GM23338 (cell line): ENCODE measurements around the gene CHORDC1. TPM values are rescaled to one million over a fixed set of nuclear protein-coding genes. Genes with fewer than 3 reads are reported as not detected.

ENCODE experiments used
- ATAC-seq: fragments of 200-7000 bp; cut with Tn5 transposase; 3 replicates; pipeline ENCODE4 v1.9.1; 2020
- DNase-seq: peaks from one replicate; pipeline ENCODE4 v3.0.0-alpha.2; 2015; ENCODE audit warnings: low spot score
- H2AFZ ChIP-seq: fragments of 200-600 bp; sonication (generic); 2 replicates; pipeline ENCODE4 v1.8.0; 2016; ENCODE audit warnings: antibody characterized with exemption, mild to moderate bottlenecking, moderate library complexity
- H3F3A ChIP-seq: fragments of 200-600 bp; sonication (generic); replicated peaks from 2 replicates; pipeline ENCODE4 v1.8.0; 2017; ENCODE audit warnings: antibody characterized with exemption, mixed run types, low read depth
- H3K27ac ChIP-seq: fragments of 200-600 bp; sonication (generic); 2 replicates; pipeline ENCODE4 v1.6.1; 2016; ENCODE audit warnings: low read depth
- H3K27me3 ChIP-seq: fragments of 200-600 bp; sonication (generic); 2 replicates; pipeline ENCODE4 v1.8.0; 2016; ENCODE audit warnings: mild to moderate bottlenecking, mixed run types, moderate library complexity; ENCODE audit not compliant: insufficient read depth
- H3K36me3 ChIP-seq: fragments of 200-600 bp; sonication (generic); 2 replicates; pipeline ENCODE4 v1.8.0; 2016; ENCODE audit warnings: mild to moderate bottlenecking; ENCODE audit not compliant: insufficient read depth
- H3K4me1 ChIP-seq: fragments of 200-600 bp; sonication (generic); 2 replicates; pipeline ENCODE4 v1.8.0; 2016; ENCODE audit warnings: mild to moderate bottlenecking, moderate library complexity; ENCODE audit not compliant: insufficient read depth
- H3K4me2 ChIP-seq: fragments of 200-600 bp; sonication (generic); 2 replicates; pipeline ENCODE4 v1.7.1; 2017; ENCODE audit warnings: mixed run types
- H3K4me3 ChIP-seq: fragments of 200-600 bp; sonication (generic); 2 replicates; pipeline ENCODE4 v1.6.1; 2016; ENCODE audit warnings: mixed run types
- H3K79me2 ChIP-seq: fragments of 200-600 bp; sonication (generic); replicated peaks from 2 replicates; pipeline ENCODE4 v1.8.0; 2017; ENCODE audit warnings: mild to moderate bottlenecking; ENCODE audit not compliant: insufficient read depth
- H3K9me2 ChIP-seq: fragments of 200-600 bp; sonication (generic); 2 replicates; pipeline ENCODE4 v1.8.0; 2017; ENCODE audit not compliant: insufficient read depth
- H4K20me1 ChIP-seq: fragments of 200-600 bp; sonication (generic); replicated peaks from 2 replicates; pipeline ENCODE4 v1.8.0; 2017; ENCODE audit warnings: mild to moderate bottlenecking; ENCODE audit not compliant: insufficient read depth
- H3K27ac Mint-ChIP-seq: 2 replicates; pipeline ENCODE4 v1.8.0; 2020; ENCODE audit warnings: inconsistent platforms, mild to moderate bottlenecking, moderate library complexity, mixed read lengths
- H3K27me3 Mint-ChIP-seq: 3 replicates; pipeline ENCODE4 v1.8.0; 2022; ENCODE audit warnings: low read depth, mild to moderate bottlenecking, moderate library complexity, mixed read lengths, inconsistent platforms; ENCODE audit not compliant: insufficient read depth, poor library complexity
- H3K36me3 Mint-ChIP-seq: 3 replicates; pipeline ENCODE4 v1.8.0; 2021; ENCODE audit warnings: low read depth, mild to moderate bottlenecking, inconsistent platforms, moderate library complexity, mixed read lengths
- H3K4me1 Mint-ChIP-seq: 3 replicates; pipeline ENCODE4 v1.8.0; 2020; ENCODE audit warnings: mild to moderate bottlenecking, inconsistent platforms, mixed read lengths
- H3K4me3 Mint-ChIP-seq: 3 replicates; pipeline ENCODE4 v1.8.0; 2021; ENCODE audit warnings: moderate library complexity, mild to moderate bottlenecking, inconsistent platforms, mixed read lengths
- H3K9me3 Mint-ChIP-seq: 3 replicates; pipeline ENCODE4 v1.8.0; 2020; ENCODE audit warnings: moderate library complexity, mild to moderate bottlenecking, inconsistent platforms, mixed read lengths
- EZH2 ChIP-seq: fragments of 200-600 bp; sonication (generic); IDR thresholded peaks from one replicate; pipeline ENCODE4 v1.8.0; 2017; ENCODE audit warnings: antibody characterized with exemption, mild to moderate bottlenecking, low read depth; ENCODE audit not compliant: unreplicated experiment
- EZH2phosphoT487 ChIP-seq: fragments of 200-600 bp; sonication (generic); IDR thresholded peaks from one replicate; pipeline ENCODE4 v1.8.1; 2018; ENCODE audit warnings: antibody characterized with exemption; ENCODE audit not compliant: unreplicated experiment
- ZNF331 ChIP-seq: fragments of 250-450 bp; sonication (Bioruptor Pico); IDR thresholded peaks from 2 replicates; pipeline ENCODE4 v1.5.0; 2020; ENCODE audit warnings: low read depth, mild to moderate bottlenecking, moderate library complexity
- polyA plus RNA-seq: library from polyadenylated mRNA; unstranded; fragments of >200 nt; fragmentation: Nextera tagmentation; extraction: Ambion mirVana; gene quantifications from 2 replicates; pipeline ENCODE4 v1.2.1, GENCODE V29; 2016
- total RNA-seq: library from RNA; depleted of rRNA; stranded (reverse); fragments of >200 nt; shearing (Covaris generic); gene quantifications from 2 replicates; pipeline ENCODE4 v1.2.3, GENCODE V29; 2014
- TF ChIP-seq, protein P1 (sequence below): fragments of 250-450 bp; sonication (Bioruptor Pico); IDR thresholded peaks from 2 replicates; pipeline ENCODE4 v1.5.0; 2020; ENCODE audit warnings: mild to moderate bottlenecking, moderate library complexity
- TF ChIP-seq, protein P2 (sequence below), 2 experiments: fragments of 200-600 bp in 1 of 2; sonication (generic) in 1 of 2; conservative IDR thresholded peaks; 2 replicates each; pipeline versions ENCODE4 v1.5.1 to v1.6.1; 2016 to 2017; ENCODE audit warnings: antibody characterized with exemption in 2 of 2, low read depth in 2 of 2, mild to moderate bottlenecking in 2 of 2, moderate library complexity in 1 of 2

CHORDC1 gene
- total and polyA plus RNA-seq, 2 experiments from 2014 or later, result 109 to 192 TPM

DNA sequence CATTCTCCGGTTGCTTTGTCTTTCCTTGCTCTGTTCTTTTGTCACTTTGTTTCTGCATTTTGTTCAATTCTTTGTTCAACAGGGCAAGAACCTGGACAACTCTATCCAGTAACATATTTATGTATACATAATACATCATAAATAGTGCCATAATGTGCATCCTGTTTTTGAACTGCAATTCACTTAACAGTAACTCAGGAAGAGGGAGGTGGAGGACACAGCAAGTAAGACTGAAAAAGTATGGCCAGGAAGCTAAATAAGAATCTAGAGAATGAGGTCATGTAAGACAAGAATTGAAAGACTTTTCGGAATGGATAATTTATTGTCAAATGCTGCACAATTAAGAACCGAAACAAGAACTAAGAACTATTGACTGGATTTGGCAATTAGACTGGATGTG lies 29.2 kb upstream of the CHORDC1 start (continued):
- TF ChIP-seq, protein P1, sequence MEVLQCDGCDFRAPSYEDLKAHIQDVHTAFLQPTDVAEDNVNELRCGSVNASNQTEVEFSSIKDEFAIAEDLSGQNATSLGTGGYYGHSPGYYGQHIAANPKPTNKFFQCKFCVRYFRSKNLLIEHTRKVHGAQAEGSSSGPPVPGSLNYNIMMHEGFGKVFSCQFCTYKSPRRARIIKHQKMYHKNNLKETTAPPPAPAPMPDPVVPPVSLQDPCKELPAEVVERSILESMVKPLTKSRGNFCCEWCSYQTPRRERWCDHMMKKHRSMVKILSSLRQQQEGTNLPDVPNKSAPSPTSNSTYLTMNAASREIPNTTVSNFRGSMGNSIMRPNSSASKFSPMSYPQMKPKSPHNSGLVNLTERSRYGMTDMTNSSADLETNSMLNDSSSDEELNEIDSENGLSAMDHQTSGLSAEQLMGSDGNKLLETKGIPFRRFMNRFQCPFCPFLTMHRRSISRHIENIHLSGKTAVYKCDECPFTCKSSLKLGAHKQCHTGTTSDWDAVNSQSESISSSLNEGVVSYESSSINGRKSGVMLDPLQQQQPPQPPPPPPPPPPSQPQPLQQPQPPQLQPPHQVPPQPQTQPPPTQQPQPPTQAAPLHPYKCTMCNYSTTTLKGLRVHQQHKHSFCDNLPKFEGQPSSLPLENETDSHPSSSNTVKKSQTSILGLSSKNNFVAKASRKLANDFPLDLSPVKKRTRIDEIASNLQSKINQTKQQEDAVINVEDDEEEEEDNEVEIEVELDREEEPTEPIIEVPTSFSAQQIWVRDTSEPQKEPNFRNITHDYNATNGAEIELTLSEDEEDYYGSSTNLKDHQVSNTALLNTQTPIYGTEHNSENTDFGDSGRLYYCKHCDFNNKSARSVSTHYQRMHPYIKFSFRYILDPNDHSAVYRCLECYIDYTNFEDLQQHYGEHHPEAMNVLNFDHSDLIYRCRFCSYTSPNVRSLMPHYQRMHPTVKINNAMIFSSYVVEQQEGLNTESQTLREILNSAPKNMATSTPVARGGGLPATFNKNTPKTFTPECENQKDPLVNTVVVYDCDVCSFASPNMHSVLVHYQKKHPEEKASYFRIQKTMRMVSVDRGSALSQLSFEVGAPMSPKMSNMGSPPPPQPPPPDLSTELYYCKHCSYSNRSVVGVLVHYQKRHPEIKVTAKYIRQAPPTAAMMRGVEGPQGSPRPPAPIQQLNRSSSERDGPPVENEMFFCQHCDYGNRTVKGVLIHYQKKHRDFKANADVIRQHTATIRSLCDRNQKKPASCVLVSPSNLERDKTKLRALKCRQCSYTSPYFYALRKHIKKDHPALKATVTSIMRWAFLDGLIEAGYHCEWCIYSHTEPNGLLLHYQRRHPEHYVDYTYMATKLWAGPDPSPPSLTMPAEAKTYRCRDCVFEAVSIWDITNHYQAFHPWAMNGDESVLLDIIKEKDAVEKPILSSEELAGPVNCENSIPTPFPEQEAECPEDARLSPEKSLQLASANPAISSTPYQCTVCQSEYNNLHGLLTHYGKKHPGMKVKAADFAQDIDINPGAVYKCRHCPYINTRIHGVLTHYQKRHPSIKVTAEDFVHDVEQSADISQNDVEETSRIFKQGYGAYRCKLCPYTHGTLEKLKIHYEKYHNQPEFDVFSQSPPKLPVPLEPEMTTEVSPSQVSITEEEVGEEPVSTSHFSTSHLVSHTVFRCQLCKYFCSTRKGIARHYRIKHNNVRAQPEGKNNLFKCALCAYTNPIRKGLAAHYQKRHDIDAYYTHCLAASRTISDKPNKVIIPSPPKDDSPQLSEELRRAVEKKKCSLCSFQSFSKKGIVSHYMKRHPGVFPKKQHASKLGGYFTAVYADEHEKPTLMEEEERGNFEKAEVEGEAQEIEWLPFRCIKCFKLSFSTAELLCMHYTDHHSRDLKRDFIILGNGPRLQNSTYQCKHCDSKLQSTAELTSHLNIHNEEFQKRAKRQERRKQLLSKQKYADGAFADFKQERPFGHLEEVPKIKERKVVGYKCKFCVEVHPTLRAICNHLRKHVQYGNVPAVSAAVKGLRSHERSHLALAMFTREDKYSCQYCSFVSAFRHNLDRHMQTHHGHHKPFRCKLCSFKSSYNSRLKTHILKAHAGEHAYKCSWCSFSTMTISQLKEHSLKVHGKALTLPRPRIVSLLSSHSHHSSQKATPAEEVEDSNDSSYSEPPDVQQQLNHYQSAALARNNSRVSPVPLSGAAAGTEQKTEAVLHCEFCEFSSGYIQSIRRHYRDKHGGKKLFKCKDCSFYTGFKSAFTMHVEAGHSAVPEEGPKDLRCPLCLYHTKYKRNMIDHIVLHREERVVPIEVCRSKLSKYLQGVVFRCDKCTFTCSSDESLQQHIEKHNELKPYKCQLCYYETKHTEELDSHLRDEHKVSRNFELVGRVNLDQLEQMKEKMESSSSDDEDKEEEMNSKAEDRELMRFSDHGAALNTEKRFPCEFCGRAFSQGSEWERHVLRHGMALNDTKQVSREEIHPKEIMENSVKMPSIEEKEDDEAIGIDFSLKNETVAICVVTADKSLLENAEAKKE (CRISPR knock-in tag), result no peak
- TF ChIP-seq, protein P2, sequence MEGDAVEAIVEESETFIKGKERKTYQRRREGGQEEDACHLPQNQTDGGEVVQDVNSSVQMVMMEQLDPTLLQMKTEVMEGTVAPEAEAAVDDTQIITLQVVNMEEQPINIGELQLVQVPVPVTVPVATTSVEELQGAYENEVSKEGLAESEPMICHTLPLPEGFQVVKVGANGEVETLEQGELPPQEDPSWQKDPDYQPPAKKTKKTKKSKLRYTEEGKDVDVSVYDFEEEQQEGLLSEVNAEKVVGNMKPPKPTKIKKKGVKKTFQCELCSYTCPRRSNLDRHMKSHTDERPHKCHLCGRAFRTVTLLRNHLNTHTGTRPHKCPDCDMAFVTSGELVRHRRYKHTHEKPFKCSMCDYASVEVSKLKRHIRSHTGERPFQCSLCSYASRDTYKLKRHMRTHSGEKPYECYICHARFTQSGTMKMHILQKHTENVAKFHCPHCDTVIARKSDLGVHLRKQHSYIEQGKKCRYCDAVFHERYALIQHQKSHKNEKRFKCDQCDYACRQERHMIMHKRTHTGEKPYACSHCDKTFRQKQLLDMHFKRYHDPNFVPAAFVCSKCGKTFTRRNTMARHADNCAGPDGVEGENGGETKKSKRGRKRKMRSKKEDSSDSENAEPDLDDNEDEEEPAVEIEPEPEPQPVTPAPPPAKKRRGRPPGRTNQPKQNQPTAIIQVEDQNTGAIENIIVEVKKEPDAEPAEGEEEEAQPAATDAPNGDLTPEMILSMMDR (conservative IDR thresholded peaks at IDR 0.05; ENCODE audit: low read depth in 2 of 2), result no peak
- TF ChIP-seq ZNF331 (CRISPR knock-in tag), result no peak

DNA sequence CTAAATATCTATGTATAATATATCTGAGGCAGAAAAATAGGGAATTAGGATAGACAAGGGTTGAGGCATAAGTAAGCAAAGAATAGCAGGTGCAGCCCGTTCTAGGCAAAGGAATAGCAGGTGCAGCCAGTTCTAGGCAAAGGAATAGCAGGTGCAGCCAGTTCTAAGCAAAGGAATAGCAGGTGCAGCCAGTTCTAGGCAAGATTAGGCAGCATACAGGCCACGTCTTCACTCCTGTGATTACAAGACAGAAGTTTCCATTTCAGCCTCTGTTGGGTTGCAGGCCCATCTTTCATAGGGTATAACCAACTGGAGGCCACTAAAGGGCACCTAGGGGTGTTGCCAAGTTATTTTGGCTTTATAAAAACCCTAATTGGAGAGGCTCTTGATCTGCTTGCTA lies 28.8 kb upstream of the CHORDC1 start:
- Histone ChIP-seq H3K4me1 (no peaks in the 10 kb centered on the region), H3K4me2 (no peak overlapping the region), H3K4me3 (no peak overlapping the region), H2AFZ (no peak overlapping the region), H4K20me1 (no peaks in the 10 kb centered on the region), H3K27me3 (no peaks in the 10 kb centered on the region), H3K79me2 (no peaks in the 10 kb centered on the region), H3K36me3 (no peaks in the 10 kb centered on the region), H3K27ac (no peak overlapping the region), H3F3A (no peaks in the 10 kb centered on the region), H3K9me2 (no peaks in the 10 kb centered on the region)
- Mint-ChIP-seq H3K36me3 (no peaks in the 10 kb centered on the region), H3K9me3 (no peaks in the 10 kb centered on the region; the same call in 2 of the 3 replicates), H3K4me1 (peaks cover 2% of the 10 kb centered on the region; the same call in 1 of the 3 replicates), H3K27ac (no peak overlapping the region), H3K27me3 (peaks cover 3% of the 10 kb centered on the region), H3K4me3 (no peak overlapping the region)
- DNase-seq (no peak), ATAC-seq (no peak)
- TF ChIP-seq EZH2, result no peak
- TF ChIP-seq EZH2phosphoT487, result no peak
